ENCODE results near the gene C11orf86.

GRCh38 chr11:66974724-66975404 is at the start of gene C11orf86:
- TF ChIP-seq EZH2 (IDR thresholded peaks at IDR 0.05) (no peak), POLR2AphosphoS5 (IDR thresholded peaks at IDR 0.05; ENCODE audit: borderline replicate concordance, low read depth, low read length) (no peak), FOXP2 (optimal IDR thresholded peaks at IDR 0.05; ENCODE audit: control extremely low read depth, extremely low read length, insufficient read depth) (no peak)

Data from SK-N-MC (cell line).